GM12891 (cell line): ENCODE data around the gene SPATS2.

Source experiments
- PAX5 ChIP-seq: IDR thresholded peaks from 2 replicates; pipeline ENCODE4 v1.6.1; 2011; ENCODE audit warnings: low read length, moderate library complexity, mild to moderate bottlenecking; ENCODE audit not compliant: insufficient read depth, severe bottlenecking
- POLR2A ChIP-seq: IDR thresholded peaks from 2 replicates; pipeline ENCODE4 v1.6.1; 2011; ENCODE audit warnings: low read depth, low read length, control low read depth
- POLR2AphosphoS5 ChIP-seq: IDR thresholded peaks from 2 replicates; pipeline ENCODE4 v1.6.1; 2011; ENCODE audit warnings: low read depth, low read length, control low read depth
- SPI1 ChIP-seq: IDR thresholded peaks from 2 replicates; pipeline ENCODE4 v1.6.1; 2011; ENCODE audit warnings: low read depth, low read length, control low read depth
- TAF1 ChIP-seq: IDR thresholded peaks from 2 replicates; pipeline ENCODE4 v1.6.1; 2011; ENCODE audit warnings: low read depth, low read length, control low read depth

DNA sequence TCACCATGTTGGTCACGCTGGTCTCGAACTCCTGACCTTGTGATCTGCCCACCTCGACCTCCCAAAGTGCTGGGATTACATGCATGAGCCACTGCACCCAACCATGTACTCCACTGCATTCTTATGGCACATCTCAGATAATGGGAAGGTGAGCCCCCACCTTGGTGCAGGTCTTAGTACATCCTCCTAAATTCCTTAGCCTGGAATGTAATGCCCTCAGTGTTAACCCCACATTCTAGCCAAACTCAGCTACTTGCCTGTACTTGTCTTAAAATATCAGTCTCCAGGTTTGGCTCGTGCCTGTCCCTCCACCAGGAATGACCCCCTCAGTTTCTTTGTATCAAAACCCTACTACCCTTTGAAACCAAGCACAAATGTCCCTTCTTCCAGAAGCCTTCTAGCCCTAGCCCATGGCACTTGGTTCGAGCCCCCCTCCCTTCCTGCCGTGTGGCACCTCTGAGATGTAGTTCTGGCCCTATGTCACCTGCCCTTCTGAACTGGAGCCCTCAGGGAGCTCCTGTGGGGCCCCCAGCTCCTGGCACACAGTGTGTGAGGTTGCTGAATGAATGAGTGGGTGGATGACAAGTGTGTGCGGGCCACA, 179.9 kb downstream of the SPATS2 start:
- no peak for TF ChIP-seq POLR2AphosphoS5
- TF ChIP-seq POLR2A, result no peak
- no peak for TF ChIP-seq SPI1
- no peak for TF ChIP-seq PAX5
- TF ChIP-seq TAF1, result no peak
